ENCODE measurements around the gene TEX28. TPM values are rescaled to one million over a fixed set of nuclear protein-coding genes. Genes with fewer than 3 reads are reported as not detected.

Gene TEX28
- total RNA-seq = not detected in 2 replicates

GRCh38 chrX:154294791-154295574 is at the start of gene TEX28:
TSS of gene TEX28 (minus strand) at chrX:154295124. CDS start at chrX:154292117, 3,007 bp downstream.

GRCh38 chrX:154295664-154296310 is 863 bp upstream of the TEX28 start, which contains the start of gene TKTL1:
TSS of gene TKTL1 (plus strand) at chrX:154295795. CDS start at chrX:154295860, 65 bp downstream.

GRCh38 chrX:154257282-154257681 is 37.6 kb downstream of the TEX28 start, which contains the start of gene OPN1MW3:
TSS of gene OPN1MW3 (plus strand) at chrX:154257582. CDS start at chrX:154257620, 38 bp downstream.

Other genes with a start within 250 kb of the TEX28 start
- gene MECP2, start 197.4 kb downstream of the TEX28 start, total RNA-seq = 32.8 and 34.7 TPM in 2 replicates
- gene OPN1LW, start 150.9 kb downstream of the TEX28 start, total RNA-seq = not detected in 2 replicates
- gene OPN1MW, start 112.5 kb downstream of the TEX28 start, total RNA-seq = not detected in 2 replicates
- gene OPN1MW2, start 75.4 kb downstream of the TEX28 start, total RNA-seq = not detected in 2 replicates
- not detected in 2 replicates for gene OPN1MW3, start 37.5 kb downstream of the TEX28 start, total RNA-seq
- under 0.01 TPM in 1 of 2 replicates, not detected in the other for gene TKTL1, start 671 bp upstream of the TEX28 start, total RNA-seq
- 1,397 and 1,424 TPM in 2 replicates for gene FLNA, start 79.5 kb upstream of the TEX28 start, total RNA-seq
- 32.3 and 38.3 TPM in 2 replicates for gene EMD, start 84.2 kb upstream of the TEX28 start, total RNA-seq
- 2,059 and 2,767 TPM in 2 replicates for gene RPL10, start 103.3 kb upstream of the TEX28 start, total RNA-seq
- 72.6 and 76.0 TPM in 2 replicates for gene DNASE1L1, start 114.1 kb upstream of the TEX28 start, total RNA-seq
- 19.4 and 23.1 TPM in 2 replicates for gene TAFAZZIN, start 116.4 kb upstream of the TEX28 start, total RNA-seq
- 65.6 and 70.3 TPM in 2 replicates for gene ATP6AP1, start 133.6 kb upstream of the TEX28 start, total RNA-seq
- 76.2 and 88.4 TPM in 2 replicates for gene GDI1, start 142.0 kb upstream of the TEX28 start, total RNA-seq
- gene FAM50A, start 149.0 kb upstream of the TEX28 start, total RNA-seq = 30.4 and 43.2 TPM in 2 replicates
- gene PLXNA3, start 163.2 kb upstream of the TEX28 start, total RNA-seq = 8.4 and 13.8 TPM in 2 replicates
- 8.5 and 12.9 TPM in 2 replicates for gene LAGE3, start 184.2 kb upstream of the TEX28 start, total RNA-seq
- 32.4 and 32.8 TPM in 2 replicates for gene UBL4A, start 191.5 kb upstream of the TEX28 start, total RNA-seq
- 17.3 and 18.7 TPM in 2 replicates for gene SLC10A3, start 195.5 kb upstream of the TEX28 start, total RNA-seq
- 14.5 and 18.2 TPM in 2 replicates for gene FAM3A, start 221.1 kb upstream of the TEX28 start, total RNA-seq

Data from thoracic aorta endothelial cell (primary cell).